ENCODE results near the gene AHRR. TPM values are rescaled to one million over a fixed set of nuclear protein-coding genes. Genes with fewer than 3 reads are reported as not detected.

Gene AHRR
- total and polyA plus RNA-seq, 2 of the 4 experiments (the other 2 are of a cell fraction), result 15.6 to 37.1 TPM

- Histone ChIP-seq H4K91ac (ENCODE audit: insufficient read depth, low read depth, low read length) (no peak overlapping the region), H3K18ac (ENCODE audit: low read depth, low read length) (no peak overlapping the region), H4K5ac (ENCODE audit: low read depth, low read length) (no peak overlapping the region), H2BK5ac (ENCODE audit: low read depth, low read length, poor library complexity, severe bottlenecking) (no peak overlapping the region), H2AK9ac (replicated peaks; ENCODE audit: low read depth, low read length, poor library complexity) (no peak overlapping the region), H3K14ac (replicated peaks; ENCODE audit: low read depth, low read length) (no peak overlapping the region), H3K4ac (ENCODE audit: low read depth, low read length) (no peak overlapping the region), H3K79me1 (ENCODE audit: low read depth in 1 of 2, low read length in 2 of 2) (peaks cover 25 to 56% of the 10 kb centered on the region in 2 experiments), H4K8ac (ENCODE audit: low read depth in 2 of 2, low read length in 2 of 2) (no peak overlapping the region), H3K36me3 (ENCODE audit: control insufficient read depth, insufficient read depth, low read length) (peaks cover 55% of the 10 kb centered on the region), H3K23ac (ENCODE audit: low read depth, low read length) (no peak overlapping the region), H3K4me3 (ENCODE audit: insufficient read depth, low read depth, low read length) (no peak overlapping the region), H2AFZ (replicated peaks; ENCODE audit: low read length, poor library complexity) (no peak overlapping the region), H2BK20ac (ENCODE audit: low read depth, low read length) (no peak overlapping the region), H2BK15ac (ENCODE audit: low read depth, low read length) (no peak overlapping the region), H3K9me3 (ENCODE audit: control insufficient read depth, insufficient read depth, low read length) (no peaks in the 10 kb centered on the region), H3K9me1 (ENCODE audit: insufficient read depth, low read length) (peaks cover 6% of the 10 kb centered on the region; the same call in 1 of the 2 replicates), H3K27me3 (ENCODE audit: control insufficient read depth, insufficient read depth, low read length) (no peaks in the 10 kb centered on the region), H3K4me2 (ENCODE audit: low read depth, low read length) (no peak overlapping the region), H3K27ac (ENCODE audit: insufficient read depth, low read length) (no peak overlapping the region; the same call in 1 of the 2 replicates), H3K9ac (ENCODE audit: low read depth, low read length) (no peak overlapping the region), H2AK5ac (ENCODE audit: low read depth, low read length) (no peak overlapping the region), H4K20me1 (ENCODE audit: insufficient read depth, low read length) (peaks cover 12% of the 10 kb centered on the region), H2BK120ac (ENCODE audit: low read depth, low read length) (no peak overlapping the region), H3K56ac (ENCODE audit: extremely low read depth, insufficient read depth, low read length) (no peak overlapping the region), H3K4me1 (ENCODE audit: control insufficient read depth, insufficient read depth, low read length) (no peaks in the 10 kb centered on the region)
- TF ChIP-seq RAD21 (IDR thresholded peaks at IDR 0.05; ENCODE audit: low read length) (no peak), RFX5 (IDR thresholded peaks at IDR 0.05; ENCODE audit: low read depth, low read length) (no peak), BHLHE40 (IDR thresholded peaks at IDR 0.05; ENCODE audit: low read depth, low read length) (no peak), CHD1 (IDR thresholded peaks at IDR 0.05; ENCODE audit: low read depth, low read length) (no peak), FOS (IDR thresholded peaks at IDR 0.05; ENCODE audit: low read depth, low read length) (no peak), ELK1 (IDR thresholded peaks at IDR 0.05; ENCODE audit: borderline replicate concordance, low read depth, low read length) (no peak), USF2 (IDR thresholded peaks at IDR 0.05; ENCODE audit: low read depth, low read length) (no peak), CEBPB (IDR thresholded peaks at IDR 0.05; ENCODE audit: low read depth, low read length) (no peak), MAZ (IDR thresholded peaks at IDR 0.05; ENCODE audit: borderline replicate concordance, low read depth, low read length) (no peak), NFE2L2 (IDR thresholded peaks at IDR 0.05; ENCODE audit: low read depth, low read length) (no peak), POLR2A (IDR thresholded peaks at IDR 0.05; ENCODE audit: low read depth, low read length) (no peak)
- in situ Hi-C loops (cut with MboI; ENCODE audit: low sequenced_read_pairs) (no loop called here), dilution Hi-C loops (cut with HindIII; ENCODE audit: low sequenced_read_pairs, unreplicated experiment) (no loop called here), intact Hi-C loops (cut with micrococcal nuclease) (no loop called here)
- WGBS, 2 experiments (ENCODE audit: extremely low coverage in 2 of 2, insufficient read length in 1 of 2), result 100% methylated on average over 1 of the region's 4 CpGs; no CpG with 5 or more reads in 1 of the 2 experiments
- POLR2A ChIA-PET (ENCODE audit: unreplicated experiment), result no interaction called here
- CTCF ChIA-PET, result interaction anchor here (0.7 kb wide), 1 partner anchor 23 kb away, joined by 4 read pairs; no protein-coding TSS in a partner anchor
- DNase-seq, result no peak
- ATAC-seq (ENCODE audit: low read depth), result no peak
- BruUV-seq (replicated peaks), result no TSS peak
Observed at GRCh38 chr5:355958-356357, 34.4 kb downstream of the AHRR start.
